HG02623 (cell line): ENCODE data around the gene DDAH1.

Experiments used
- ATAC-seq: cut with Tn5 transposase; IDR thresholded peaks from one replicate; pipeline ENCODE4 v1.9.1; 2021; ENCODE audit warnings: moderate library complexity; ENCODE audit not compliant: unreplicated experiment

DDAH1 gene

GRCh38 chr1:85333186-85333585 is 131.8 kb downstream of the DDAH1 start:
- no peak for ATAC-seq

- ATAC-seq: no peak
Observed at GRCh38 chr1:85332575-85332974, 132.4 kb downstream of the DDAH1 start.

- ATAC-seq: peak; percentile 47
Observed at GRCh38 chr1:85330711-85331290, 134.2 kb downstream of the DDAH1 start.

- ATAC-seq: no peak
Observed at GRCh38 chr1:85330214-85330631, 134.7 kb downstream of the DDAH1 start.

- no peak for ATAC-seq
Observed at GRCh38 chr1:85328713-85329397, 136.1 kb downstream of the DDAH1 start.

GRCh38 chr1:85327759-85328158 is 137.2 kb downstream of the DDAH1 start:
- ATAC-seq: no peak

- ATAC-seq: no peak
Observed at GRCh38 chr1:85326851-85327250, 138.1 kb downstream of the DDAH1 start.

DNA sequence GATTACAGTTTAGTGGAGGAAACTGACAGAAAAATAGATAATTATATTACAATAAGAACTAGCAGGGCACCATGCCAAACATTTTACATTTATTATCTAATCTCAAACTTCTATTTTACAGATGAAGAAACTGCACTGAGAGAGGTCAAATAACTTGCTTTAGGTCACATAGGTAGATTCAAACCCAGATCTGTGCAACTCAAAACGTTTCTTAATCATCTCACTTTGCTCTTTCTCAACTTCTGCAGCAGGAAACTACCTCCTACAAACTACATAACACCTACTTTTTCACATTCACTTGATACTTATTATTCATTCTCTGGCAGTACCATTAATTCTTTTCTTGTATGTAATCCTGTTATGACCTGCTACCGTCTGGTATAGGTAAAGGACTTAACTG is 138.6 kb downstream of the DDAH1 start:
- ATAC-seq: no peak

DNA sequence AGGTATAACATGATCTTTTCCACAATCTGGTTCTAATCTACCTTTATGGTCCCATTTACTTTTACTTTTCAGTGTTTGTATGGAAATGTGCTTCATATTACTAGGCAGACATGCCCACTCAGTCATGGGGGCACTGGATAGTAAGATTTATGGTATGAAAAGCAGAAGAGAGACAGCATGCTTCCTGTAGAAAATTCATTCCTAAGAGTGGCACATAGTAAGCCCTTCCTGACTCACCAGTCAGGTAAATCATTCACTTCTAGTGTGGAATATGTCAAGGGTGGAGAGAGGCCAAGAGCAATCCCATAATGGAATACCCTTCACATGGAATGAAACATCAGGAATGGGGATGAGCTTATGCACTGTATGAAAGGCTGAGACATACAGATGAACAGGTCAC is 139.0 kb downstream of the DDAH1 start:
- no peak for ATAC-seq

DNA sequence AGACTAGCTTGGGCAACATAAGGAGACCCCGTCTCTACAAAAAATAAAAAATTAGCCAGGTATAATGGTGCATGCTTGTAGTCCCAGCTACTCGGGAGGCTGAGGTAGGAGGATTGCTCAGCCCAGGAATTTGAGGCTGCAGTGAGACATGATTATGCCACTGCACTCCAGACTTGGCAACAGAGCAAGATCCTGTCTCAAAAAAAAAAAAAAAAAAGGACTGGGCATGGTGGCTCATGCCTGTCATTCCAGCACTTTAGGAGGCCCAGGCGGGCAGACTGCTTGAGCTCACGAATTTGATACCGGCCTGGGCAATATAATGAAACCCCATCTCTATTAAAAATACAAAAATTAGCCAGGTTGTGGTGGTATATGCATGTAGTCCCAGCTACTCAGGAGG is 141.2 kb downstream of the DDAH1 start:
- no peak for ATAC-seq

GRCh38 chr1:85322655-85323054 is 142.3 kb downstream of the DDAH1 start:
- ATAC-seq: no peak

DNA sequence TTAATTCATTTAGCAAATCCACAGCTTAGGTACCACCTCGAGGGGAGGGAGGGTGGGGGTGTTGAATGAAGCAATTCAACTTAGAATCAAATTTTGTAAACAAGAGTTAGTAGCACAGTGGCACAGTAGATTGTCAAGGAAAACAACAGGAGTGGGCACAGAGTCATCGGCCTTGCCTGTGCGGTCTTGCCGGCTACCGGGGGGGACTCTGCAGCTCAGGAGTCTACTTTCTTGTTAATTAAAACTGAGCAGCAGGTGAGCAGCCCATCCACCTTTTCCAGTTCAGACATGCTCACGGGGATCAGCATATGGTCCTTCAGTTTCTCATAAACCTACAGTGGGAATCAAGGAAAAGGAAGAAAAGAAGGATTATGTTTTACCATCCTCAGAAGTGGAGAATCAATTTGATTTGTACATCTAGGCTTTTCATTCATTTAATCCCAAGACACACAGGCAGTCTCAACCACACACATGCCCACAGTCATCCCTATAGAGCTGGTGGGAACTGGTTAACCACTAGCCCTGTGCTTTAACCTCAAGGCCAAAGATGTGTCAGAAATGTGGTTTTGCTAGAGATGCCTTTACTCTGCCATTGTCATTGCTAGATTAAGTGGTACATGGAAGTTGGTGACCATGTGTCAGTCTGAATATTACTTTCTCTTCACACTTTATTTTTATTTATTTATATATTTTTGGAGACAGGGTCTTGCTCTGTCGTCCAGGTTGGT is 143.6 kb downstream of the DDAH1 start:
- ATAC-seq: peak; percentile 64

- no peak for ATAC-seq
Observed at GRCh38 chr1:85320371-85321131, 144.4 kb downstream of the DDAH1 start.

DNA sequence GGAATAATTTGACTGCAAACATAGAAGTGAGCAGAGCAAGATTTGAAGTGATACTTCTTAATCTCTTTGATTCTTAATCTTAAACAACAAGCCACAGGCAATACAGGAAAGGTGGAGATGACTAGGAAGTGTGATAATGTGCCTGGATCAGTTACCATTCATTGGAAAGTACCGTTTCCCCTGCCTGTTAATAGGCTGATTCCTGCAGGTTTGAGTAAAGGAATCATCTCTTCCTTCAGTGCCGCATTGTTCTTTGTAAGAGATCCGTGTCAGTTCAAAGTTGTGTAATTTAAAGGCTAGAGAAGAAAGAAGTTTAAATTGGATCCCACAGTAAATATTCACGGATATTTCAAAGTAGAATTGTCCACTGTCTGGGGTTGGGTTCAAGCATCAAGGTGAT is 145.0 kb downstream of the DDAH1 start:
- ATAC-seq: no peak

DNA sequence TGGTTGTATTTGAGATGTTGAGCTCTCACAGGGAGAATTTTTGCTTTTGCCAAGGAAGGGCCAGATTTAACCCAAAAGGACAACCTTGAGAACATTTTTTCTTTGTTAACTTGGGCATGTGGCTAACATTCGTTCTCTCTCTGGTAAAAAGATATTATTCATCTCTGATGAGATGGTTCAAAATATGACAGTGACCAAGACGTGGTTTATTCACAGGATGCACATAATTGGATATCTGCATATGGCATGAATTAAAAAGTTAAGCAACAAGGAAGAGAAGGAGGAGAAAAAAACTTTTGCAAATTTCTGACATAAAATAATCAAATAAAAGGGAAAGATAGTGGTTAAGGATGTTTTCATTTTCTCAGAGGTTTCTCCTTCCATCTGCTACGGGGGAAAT is 145.5 kb downstream of the DDAH1 start:
- no peak for ATAC-seq

DNA sequence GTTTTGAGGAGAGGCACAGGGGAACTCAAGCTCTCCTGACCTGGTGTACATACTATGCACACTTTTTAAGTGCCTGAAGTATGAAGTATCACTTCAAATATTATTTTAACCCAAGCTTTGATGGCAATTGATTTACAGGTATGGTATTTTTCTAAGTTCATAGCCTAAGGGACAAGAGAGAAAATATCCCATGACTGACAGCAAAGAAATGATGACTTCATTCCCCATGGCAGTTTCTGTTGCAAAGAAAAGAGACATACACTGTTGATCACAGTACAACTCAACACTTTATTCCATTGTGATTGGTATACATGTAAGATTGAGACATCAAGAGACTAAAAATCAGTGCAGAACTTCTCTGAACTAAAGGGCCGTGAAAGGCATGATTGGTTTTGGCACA is 146.7 kb downstream of the DDAH1 start:
- no peak for ATAC-seq

GRCh38 chr1:85317560-85317959 is 147.4 kb downstream of the DDAH1 start:
- ATAC-seq: no peak

GRCh38 chr1:85316321-85316720 is 148.6 kb downstream of the DDAH1 start:
- ATAC-seq: no peak

DNA sequence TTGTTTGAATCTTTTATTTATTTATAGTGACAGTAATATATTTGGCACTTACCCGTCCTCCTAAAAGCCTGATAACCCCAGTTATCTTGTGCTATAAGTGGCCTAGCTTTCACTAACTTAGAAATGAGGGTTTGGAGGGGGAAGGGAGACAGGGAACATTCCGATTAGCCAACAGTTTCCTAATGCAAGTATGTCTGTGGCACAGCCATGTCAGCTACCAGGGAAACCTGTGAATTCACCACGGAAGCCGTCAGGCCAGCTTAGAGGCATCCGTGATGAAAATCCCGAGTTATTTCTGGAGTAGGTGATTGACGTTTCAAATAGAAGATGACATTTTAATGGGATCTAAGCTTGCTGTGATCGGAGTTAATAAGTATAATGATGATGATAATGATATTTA is 149.2 kb downstream of the DDAH1 start:
- no peak for ATAC-seq

DNA sequence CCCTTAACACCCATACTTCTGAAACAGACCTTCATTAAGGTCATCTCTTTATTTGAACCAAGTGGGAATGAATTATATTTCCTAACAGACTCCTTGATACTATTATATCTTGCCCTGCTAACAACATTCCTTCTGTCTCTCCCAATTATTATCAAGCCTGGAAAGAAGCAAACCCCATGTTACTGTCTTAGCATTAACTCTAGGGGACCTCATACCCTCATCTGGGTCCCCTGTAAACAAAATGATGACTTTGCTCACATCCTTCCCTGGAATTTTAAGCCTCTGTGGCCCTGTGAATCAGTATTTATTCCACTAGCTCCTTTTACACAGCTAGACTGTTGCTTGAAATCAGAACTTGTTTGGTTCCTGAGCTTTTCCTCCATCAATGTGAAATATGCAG is 150.2 kb downstream of the DDAH1 start:
- ATAC-seq: no peak

- ATAC-seq: no peak
Observed at GRCh38 chr1:85313888-85314696, 150.9 kb downstream of the DDAH1 start.
